SKM-1 treated with dmso at 0.1 percent for 144 hours (cell line): ENCODE results near the gene LRRC37A2.
"Not testable (repeated sequence)": the region's sequence is repeated elsewhere in the genome, so short reads cannot be mapped to it uniquely, and the experiment has no call there.

Source experiments
- DNase-seq: peaks from one replicate; lab custom pipeline; 2025; ENCODE audit not compliant: unreplicated experiment; lab: John Stamatoyannopoulos, UW

The LRRC37A2 gene

GRCh38 chr17:46591332-46591731, 79.1 kb downstream of the LRRC37A2 start:
- DNase-seq = not testable (repeated sequence)

DNA sequence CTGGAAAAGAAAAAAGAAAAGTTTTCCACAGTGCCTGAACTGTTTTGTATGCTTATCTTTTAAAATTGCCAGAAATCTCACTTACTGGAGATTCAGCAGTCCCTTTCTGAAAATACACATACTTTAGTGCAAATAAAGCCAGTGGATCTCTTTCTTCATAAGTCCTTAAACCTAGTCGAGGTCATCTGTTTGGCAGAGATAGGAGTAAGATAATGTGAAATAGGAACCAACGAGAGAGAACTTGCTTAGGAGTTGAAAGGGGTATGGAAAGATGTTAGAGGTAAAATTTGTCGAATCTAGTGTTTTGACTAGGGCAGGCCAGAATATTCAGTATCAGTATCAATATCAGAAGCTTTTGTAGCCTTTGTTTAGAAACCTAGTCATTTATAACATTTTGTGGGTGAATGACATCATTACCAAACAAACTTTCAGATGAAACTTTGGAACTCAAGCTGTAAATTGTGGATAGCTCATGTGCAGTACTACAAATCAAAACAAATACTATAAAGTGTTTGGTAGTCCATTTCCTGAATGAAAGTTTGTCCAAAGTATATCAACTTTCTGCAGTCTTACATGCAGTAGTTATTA, 86.2 kb downstream of the LRRC37A2 start:
- DNase-seq = not testable (repeated sequence)

DNA sequence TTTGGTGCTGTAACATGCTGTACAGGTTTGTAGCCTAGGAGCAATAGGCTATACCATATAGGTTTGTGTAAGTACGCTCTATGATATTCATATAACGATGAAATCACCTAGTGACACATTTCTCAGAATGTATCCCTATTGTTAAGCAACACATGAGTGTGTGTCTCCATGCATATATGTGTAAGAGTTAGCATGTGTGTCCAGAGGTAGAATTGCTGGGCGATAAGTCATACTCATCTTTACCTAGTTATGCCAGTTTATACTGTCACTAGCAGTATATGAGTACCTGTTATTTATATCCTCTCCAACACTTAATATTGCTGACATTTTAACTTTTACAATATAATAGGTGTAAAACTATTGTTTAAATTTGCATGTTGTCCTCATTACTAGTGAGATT, 88.5 kb downstream of the LRRC37A2 start:
- DNase-seq = not testable (repeated sequence)

- not testable (repeated sequence) for DNase-seq
Measured at GRCh38 chr17:46603125-46603524, 90.9 kb downstream of the LRRC37A2 start.
